Activated CD4-positive, alpha-beta memory T cell treated with anti-CD3 and anti-CD28 coated beads, Interleukin-2, amount 10 ng/mL, durations not matched to agents 7 days and 5 days (primary cell): ENCODE measurements around the gene SFTPB. TPM values are rescaled to one million over a fixed set of nuclear protein-coding genes. Genes with fewer than 3 reads are reported as not detected.
"Not testable (repeated sequence)": the region's sequence is repeated elsewhere in the genome, so short reads cannot be mapped to it uniquely, and the experiment has no call there.

Experiments used
- CTCF ChIA-PET: fragments of 350-600 bp; sonication (Branson Sonifier 250); formaldehyde crosslinking; loops from one replicate; lab custom pipeline; 2021; ENCODE audit warnings: antibody characterized with exemption, inconsistent platforms; lab: Charles Lee
- POLR2A ChIA-PET: fragments of 350-600 bp; sonication (Branson Sonifier 250); formaldehyde crosslinking; loops from one replicate; lab custom pipeline; 2021; ENCODE audit warnings: antibody characterized with exemption; lab: Charles Lee
- DNase-seq: peaks from one replicate; pipeline ENCODE4 v3.0.0-alpha.2; 2020
- H3K27ac Mint-ChIP-seq: one replicate; pipeline ENCODE4 v1.8.0; 2021; ENCODE audit warnings: mild to moderate bottlenecking, mixed read lengths
- H3K27me3 Mint-ChIP-seq: one replicate; pipeline ENCODE4 v1.8.0; 2021; ENCODE audit warnings: mixed read lengths
- H3K36me3 Mint-ChIP-seq: one replicate; pipeline ENCODE4 v1.8.0; 2021; ENCODE audit warnings: low read depth, mixed read lengths
- H3K4me1 Mint-ChIP-seq: one replicate; pipeline ENCODE4 v1.8.0; 2021; ENCODE audit warnings: mixed read lengths
- H3K4me3 Mint-ChIP-seq: one replicate; pipeline ENCODE4 v1.8.0; 2021; ENCODE audit warnings: mild to moderate bottlenecking, mixed read lengths
- H3K9me3 Mint-ChIP-seq: one replicate; pipeline ENCODE4 v1.8.0; 2021; ENCODE audit warnings: mixed read lengths
- total RNA-seq, 2 experiments: library from RNA; stranded (reverse); gene quantifications; one replicate each; pipeline ENCODE4 v1.2.3, GENCODE V29; 2021

SFTPB gene
- total RNA-seq, 2 experiments from 2014 or later = not detected

DNA sequence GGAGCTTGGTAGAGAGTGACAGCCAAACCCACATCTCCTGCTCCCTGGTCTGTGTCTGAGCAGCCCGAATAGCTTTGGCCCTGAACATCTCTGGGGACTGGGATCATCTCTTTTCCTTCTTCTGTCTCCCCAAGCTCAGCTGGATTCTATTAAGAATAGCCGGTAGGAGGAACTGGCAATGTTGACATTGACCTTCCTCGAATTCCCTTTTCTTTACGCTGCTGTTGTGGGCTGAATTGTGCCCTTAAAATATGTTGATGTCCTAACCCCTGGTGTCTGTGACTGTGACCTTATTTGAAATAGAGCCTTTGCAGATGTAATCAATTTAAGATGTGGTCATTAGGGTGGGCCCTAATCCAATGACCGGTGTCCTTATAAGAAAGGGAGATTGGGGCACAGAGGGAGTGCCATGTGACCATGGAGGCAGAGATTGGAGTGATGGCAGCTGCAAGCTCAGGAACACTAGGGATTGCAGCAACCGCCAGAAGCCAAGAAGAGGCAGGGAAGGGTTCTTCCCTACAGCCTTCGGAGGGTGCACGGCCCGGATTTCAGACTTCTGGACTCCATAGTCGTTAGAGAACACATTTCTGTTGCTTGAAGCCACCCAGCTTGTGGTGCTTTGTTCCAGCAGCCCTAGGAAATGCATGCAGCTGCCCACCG is 5.8 kb upstream of the SFTPB start:
- Mint-ChIP-seq H3K27ac (no peak overlapping the region), H3K36me3 (no peaks in the 10 kb centered on the region), H3K4me1 (peaks cover 8% of the 10 kb centered on the region), H3K27me3 (peaks cover 6% of the 10 kb centered on the region), H3K9me3 (no peaks in the 10 kb centered on the region), H3K4me3 (no peak overlapping the region)
- POLR2A ChIA-PET = interaction anchor here (0.6 kb wide), 1 partner anchor 79 kb away, joined by 3 read pairs; the partner anchor contains the start of gene RNF181
- no peak for DNase-seq
- CTCF ChIA-PET = interaction anchor here (1.0 to 2.0 kb wide), 3 partner anchors 37 to 139 kb away, joined by 3 to 5 read pairs (median 3); no protein-coding TSS in a partner anchor

DNA sequence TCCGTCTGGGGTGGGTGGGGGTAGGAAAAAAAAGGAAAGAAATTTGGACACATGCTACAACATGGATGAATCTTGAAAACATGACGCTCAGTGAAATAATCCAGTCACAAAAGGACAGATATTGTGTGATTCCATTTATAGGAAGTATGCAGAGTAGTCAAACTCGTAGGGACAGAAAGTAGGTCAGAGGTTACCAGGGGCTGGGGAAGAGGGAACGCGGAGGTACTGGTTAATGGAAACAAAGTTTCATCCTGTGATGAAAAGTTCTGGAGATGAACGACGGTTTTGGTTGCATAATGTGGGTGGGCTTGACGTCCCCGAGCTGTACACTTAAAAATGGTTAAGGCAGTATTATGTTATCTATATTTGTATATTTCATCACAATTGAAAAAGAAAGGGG is 4.5 kb upstream of the SFTPB start:
- no peak for DNase-seq
- CTCF ChIA-PET = interaction anchor here (1.4 kb wide), 1 partner anchor 13 kb away, joined by 3 read pairs; no protein-coding TSS in a partner anchor
- peaks cover 6% of the 10 kb centered on the region for H3K27me3 Mint-ChIP-seq
- H3K27ac Mint-ChIP-seq = no peak overlapping the region
- no peaks in the 10 kb centered on the region for H3K36me3 Mint-ChIP-seq
- no peak overlapping the region for H3K4me3 Mint-ChIP-seq
- no peaks in the 10 kb centered on the region for H3K9me3 Mint-ChIP-seq
- POLR2A ChIA-PET = no interaction called here
- H3K4me1 Mint-ChIP-seq = peaks cover 2% of the 10 kb centered on the region

DNA sequence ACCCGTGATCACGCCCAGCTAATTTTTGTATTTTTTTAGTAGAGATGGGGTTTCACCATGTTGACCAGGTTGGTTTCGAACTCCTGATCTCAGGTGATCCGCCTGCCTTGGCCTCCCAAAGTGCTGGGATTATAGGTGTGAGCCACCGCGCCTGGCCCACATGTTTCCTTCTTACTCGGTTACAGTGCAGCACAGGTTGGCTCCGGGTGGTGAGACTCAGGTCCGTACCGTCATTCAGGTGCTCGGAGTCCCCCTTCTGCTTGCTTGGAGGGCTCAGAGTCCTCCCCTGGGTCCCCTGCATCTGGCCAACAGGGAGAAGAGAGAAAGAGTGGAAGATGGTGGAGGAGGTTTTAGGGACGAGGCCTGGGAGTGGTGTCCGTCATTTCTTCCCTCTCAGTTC is 2.4 kb upstream of the SFTPB start:
- POLR2A ChIA-PET, H3K9me3 Mint-ChIP-seq, H3K27me3 Mint-ChIP-seq, H3K4me1 Mint-ChIP-seq, H3K27ac Mint-ChIP-seq, H3K4me3 Mint-ChIP-seq, DNase-seq, H3K36me3 Mint-ChIP-seq: not testable (repeated sequence)
- CTCF ChIA-PET = interaction anchor here (0.8 to 1.0 kb wide), 2 partner anchors 8 to 33 kb away, joined by 4 read pairs; no protein-coding TSS in a partner anchor

DNA sequence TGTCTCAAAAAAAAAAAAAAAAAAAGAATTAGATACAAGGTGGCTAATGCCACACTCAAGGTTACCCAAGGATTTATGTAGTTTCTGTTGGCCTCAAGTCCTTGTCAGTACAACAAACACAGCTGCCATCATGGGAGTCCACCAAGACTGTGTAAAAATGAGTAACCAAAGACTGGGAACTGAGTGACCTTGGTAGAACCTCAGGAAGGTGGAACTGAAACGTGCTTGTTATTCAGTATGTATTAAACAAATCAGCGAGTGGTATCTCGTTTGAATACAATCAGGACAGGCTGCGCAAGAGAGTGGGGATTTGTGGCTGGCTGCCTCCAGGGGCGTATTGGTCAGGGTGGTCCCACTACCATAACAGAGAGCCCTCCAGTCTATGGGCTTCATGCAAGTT is 1.6 kb upstream of the SFTPB start:
- H3K4me1 Mint-ChIP-seq = peaks cover 2% of the 10 kb centered on the region
- no peak overlapping the region for H3K4me3 Mint-ChIP-seq
- H3K9me3 Mint-ChIP-seq = no peaks in the 10 kb centered on the region
- no peaks in the 10 kb centered on the region for H3K36me3 Mint-ChIP-seq
- H3K27ac Mint-ChIP-seq = no peak overlapping the region
- CTCF ChIA-PET = interaction anchor here (1.0 kb wide), 1 partner anchor 32 kb away, joined by 4 read pairs; no protein-coding TSS in a partner anchor
- POLR2A ChIA-PET = no interaction called here
- peaks cover 6% of the 10 kb centered on the region for H3K27me3 Mint-ChIP-seq
- no peak for DNase-seq

DNA sequence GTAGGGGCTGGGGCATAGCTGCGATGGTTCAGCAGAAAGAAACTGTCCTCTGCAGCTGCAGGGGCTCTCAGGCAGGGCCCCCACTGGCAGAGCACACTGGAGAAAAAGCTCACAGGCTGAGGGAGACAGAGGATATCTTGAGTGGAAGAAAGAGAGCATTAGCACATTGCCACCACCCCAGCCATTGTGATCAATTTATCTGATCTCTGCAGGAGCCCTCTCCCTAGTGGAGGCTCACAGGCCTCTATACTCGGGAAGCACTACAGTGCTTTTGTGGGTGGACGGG is 801 bp upstream of the SFTPB start:
- Mint-ChIP-seq H3K27me3 (peaks cover 6% of the 10 kb centered on the region), H3K36me3 (no peaks in the 10 kb centered on the region), H3K4me1 (peaks cover 2% of the 10 kb centered on the region), H3K4me3 (no peak overlapping the region), H3K27ac (no peak overlapping the region), H3K9me3 (no peaks in the 10 kb centered on the region)
- ChIA-PET CTCF (no interaction called here), POLR2A (interaction anchor here (0.5 kb wide), 1 partner anchor 310 kb away, joined by 3 read pairs; no protein-coding TSS in a partner anchor)
- DNase-seq = no peak

DNA sequence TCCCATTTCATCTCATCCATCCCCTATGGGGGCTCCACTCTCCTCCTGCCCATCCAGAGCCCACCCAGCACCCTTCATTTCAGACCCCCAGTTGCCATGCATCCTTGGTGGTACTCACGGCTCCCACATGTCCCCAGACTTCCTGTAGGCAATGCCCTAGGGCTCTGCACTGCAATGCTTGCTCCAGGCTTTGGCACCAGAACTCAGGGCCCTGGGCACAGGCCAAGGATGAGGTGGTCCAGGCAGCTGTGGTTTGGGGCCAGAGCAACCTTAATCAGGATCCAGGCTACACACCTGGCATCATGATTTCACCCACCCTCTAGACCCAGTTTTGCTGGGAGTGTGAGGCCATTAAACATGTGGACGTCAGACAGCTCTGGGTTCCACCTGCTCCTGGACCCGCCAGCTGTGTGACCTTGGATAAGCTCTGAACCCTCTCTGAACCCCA is 414 bp downstream of the SFTPB start:
- no peak for DNase-seq
- CTCF ChIA-PET = interaction anchor here (1.7 kb wide), 1 partner anchor 30 kb away, joined by 6 read pairs; no protein-coding TSS in a partner anchor

DNA sequence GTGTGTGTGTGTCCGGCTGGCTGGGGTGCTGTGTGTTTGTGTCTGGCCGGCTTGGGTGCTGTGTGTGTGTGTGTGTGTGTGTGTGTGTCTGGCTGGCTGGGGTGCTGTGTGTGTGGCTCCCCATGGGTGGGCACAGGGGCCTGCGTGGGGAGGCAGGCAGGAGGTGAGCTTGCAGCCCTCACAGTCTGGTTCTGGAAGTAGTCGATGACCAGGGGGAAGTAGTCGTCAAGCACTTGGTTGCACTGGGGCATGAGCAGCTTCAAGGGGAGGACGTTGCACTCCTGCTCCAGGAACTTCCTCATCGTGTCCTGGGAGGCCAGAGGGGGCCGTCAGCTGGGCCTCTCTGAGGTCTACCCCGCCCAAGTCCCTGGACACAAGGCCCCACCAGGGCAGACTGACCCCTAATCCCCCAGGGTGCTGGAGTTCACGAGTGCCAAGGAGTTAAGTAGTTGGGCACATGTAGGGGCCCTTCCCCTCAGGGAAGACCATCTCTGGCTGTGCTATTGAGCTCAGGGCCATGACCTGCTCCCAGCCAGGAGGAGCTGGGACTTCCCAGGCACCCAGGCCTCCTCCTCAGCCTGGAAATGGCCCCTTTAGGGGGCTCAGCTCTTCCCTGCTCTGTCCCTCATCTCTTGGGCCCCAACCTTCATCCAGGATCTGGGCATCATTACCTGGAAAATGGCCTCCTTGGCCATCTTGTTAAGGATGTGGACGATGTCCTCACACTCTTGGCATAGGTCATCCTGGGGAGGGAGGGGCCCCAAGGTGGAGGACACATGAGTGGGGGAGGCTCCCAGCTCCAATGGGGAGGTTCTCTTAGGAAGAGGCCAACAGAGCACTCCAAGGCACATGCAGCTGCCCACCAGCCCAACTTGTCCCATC is 1.3 kb downstream of the SFTPB start:
- CTCF ChIA-PET = interaction anchor here (1.7 kb wide), 1 partner anchor 29 kb away, joined by 6 read pairs; no protein-coding TSS in a partner anchor

More for the DNA sequence above, 414 bp downstream of the SFTPB start:
- Mint-ChIP-seq H3K27me3 (peaks cover 4% of the 10 kb centered on the region), H3K27ac (no peak overlapping the region), H3K4me1 (peaks cover 2% of the 10 kb centered on the region), H3K36me3 (no peaks in the 10 kb centered on the region), H3K9me3 (no peaks in the 10 kb centered on the region), H3K4me3 (no peak overlapping the region)
- POLR2A ChIA-PET = interaction anchor here (1.3 kb wide), 1 partner anchor 38 kb away, joined by 4 read pairs; no protein-coding TSS in a partner anchor

DNA sequence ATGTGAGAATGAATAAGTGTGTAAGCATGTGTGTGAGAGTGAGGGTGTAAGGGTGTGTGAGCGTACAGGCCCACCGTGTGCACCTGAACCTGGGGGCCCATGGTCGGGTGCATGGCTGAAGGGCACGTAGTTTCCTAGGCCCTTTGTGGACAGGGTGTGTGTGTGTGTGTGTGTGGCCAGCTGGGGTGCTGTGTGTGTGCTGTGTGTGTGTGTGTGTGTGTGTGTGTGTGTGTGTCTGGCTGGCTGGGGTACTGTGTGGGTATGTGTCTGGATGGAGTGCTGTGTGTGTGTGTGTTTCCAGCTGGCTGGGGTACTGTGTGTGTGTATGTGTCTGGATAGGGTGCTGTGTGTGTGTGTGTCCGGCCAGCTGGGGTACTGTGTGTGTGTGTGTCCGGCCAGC is 2.0 kb downstream of the SFTPB start:
- POLR2A ChIA-PET = interaction anchor here (0.6 to 1.7 kb wide), 2 partner anchors 14 to 17 kb away, joined by 3 to 4 read pairs; no protein-coding TSS in a partner anchor
- no peak overlapping the region for H3K27ac Mint-ChIP-seq

More for the DNA sequence above, 1.3 kb downstream of the SFTPB start:
- Mint-ChIP-seq H3K36me3 (no peaks in the 10 kb centered on the region), H3K4me1 (peaks cover 2% of the 10 kb centered on the region), H3K27me3 (peaks cover 4% of the 10 kb centered on the region), H3K27ac (no peak overlapping the region), H3K4me3 (no peak overlapping the region), H3K9me3 (no peaks in the 10 kb centered on the region)
- DNase-seq = no peak
- POLR2A ChIA-PET = interaction anchor here (0.6 to 1.3 kb wide), 3 partner anchors 18 to 41 kb away, joined by 3 to 4 read pairs (median 3); no protein-coding TSS in a partner anchor

DNA sequence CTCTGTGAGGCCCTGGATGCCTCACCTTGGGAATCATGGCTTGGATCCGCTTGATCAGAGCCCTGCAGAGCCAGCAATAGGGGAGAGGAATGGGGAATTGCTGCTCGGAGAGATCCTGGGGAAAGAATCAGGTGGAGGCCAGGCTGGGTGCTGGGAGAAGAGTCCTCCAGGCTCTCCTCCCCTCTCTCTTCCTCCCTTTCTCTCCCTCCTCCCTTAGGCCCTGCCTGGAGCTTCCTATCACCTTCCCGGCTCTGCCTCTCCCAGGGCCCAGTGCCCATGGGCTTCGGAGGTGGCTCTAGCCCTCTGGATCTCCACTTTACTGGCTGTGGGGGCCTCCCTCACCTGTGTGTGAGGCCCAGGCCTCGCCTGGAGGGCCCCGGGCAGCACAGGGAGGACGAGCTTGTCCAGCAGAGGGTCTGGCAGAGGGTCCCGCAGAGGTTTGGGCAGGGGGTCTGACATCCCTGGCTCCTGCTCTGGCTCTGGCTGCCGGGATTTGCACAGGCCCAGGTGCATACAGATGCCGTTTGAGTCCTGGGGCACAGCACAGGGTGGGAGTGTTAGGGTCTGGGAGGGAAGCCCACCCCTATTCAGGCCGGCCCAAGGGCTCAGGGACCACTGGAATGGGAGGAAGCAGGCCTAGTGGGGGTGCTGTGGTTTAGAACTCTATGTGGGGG is 2.6 kb downstream of the SFTPB start:
- H3K4me1 Mint-ChIP-seq = no peaks in the 10 kb centered on the region
- DNase-seq = no peak
- no peak overlapping the region for H3K27ac Mint-ChIP-seq
- no peaks in the 10 kb centered on the region for H3K9me3 Mint-ChIP-seq
- H3K36me3 Mint-ChIP-seq = no peaks in the 10 kb centered on the region
- POLR2A ChIA-PET = interaction anchor here (0.6 to 1.7 kb wide), 2 partner anchors 14 to 141 kb away, joined by 3 to 4 read pairs; no protein-coding TSS in a partner anchor
- CTCF ChIA-PET = no interaction called here
- H3K4me3 Mint-ChIP-seq = no peak overlapping the region
- H3K27me3 Mint-ChIP-seq = peaks cover under 1% of the 10 kb centered on the region

More for the DNA sequence above, 2.0 kb downstream of the SFTPB start:
- Mint-ChIP-seq H3K4me3 (no peak overlapping the region), H3K27me3 (peaks cover 2% of the 10 kb centered on the region), H3K36me3 (no peaks in the 10 kb centered on the region), H3K9me3 (no peaks in the 10 kb centered on the region), H3K4me1 (no peaks in the 10 kb centered on the region)
- CTCF ChIA-PET = no interaction called here
- DNase-seq = no peak

DNA sequence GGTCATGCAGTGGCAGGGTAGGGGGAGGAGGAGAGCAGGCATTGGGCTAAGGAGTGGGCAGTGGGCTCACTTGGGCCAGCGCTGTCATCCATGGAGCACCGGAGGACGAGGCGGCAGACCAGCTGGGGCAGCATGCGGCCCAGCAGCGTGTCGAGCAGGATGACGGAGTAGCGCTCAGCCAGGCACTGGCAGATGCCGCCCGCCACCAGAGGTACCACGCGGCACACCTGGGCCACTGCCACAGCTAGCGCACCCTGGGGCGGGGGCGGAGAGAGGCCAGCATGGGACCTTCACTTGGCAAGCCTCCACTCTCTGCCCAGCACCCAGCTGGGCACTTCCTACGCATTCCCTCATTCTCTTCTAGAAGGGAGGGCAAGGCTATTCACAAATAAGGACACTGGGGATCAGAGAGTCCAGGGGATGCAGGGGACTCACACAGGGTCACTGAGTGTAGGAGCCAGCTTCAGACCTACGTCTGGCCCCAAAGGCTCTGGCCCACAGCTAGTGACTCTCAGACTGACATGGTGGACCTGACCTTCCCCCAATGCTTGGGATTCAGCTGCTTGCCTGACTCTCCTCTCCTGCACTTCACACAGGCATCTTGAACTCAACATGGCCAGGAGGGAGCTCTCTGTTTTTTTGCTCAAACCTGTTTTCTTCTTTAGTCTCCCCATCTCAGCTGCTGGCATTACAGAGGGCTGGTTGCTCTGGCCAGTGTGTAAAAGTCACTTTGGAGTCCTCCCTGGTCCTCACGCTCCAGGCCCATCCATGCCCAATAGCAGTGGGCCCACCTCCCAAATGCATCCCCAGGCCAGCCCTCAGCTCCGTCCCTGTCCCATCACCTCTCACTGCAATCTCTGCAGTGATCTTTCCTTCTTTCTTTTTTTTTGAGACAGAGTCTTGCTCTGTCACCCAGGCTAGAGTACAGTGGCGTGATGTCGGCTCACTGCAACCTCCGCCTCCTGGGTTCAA is 4.1 kb downstream of the SFTPB start:
- peaks cover 6% of the 10 kb centered on the region for H3K4me1 Mint-ChIP-seq
- H3K27me3 Mint-ChIP-seq = no peaks in the 10 kb centered on the region
- no peak overlapping the region for H3K27ac Mint-ChIP-seq
- no peak for DNase-seq
- no peaks in the 10 kb centered on the region for H3K9me3 Mint-ChIP-seq
- peaks cover 4% of the 10 kb centered on the region for H3K36me3 Mint-ChIP-seq
- ChIA-PET CTCF (interaction anchor here (0.7 kb wide), 1 partner anchor 26 kb away, joined by 3 read pairs; no protein-coding TSS in a partner anchor), POLR2A (no interaction called here)
- no peak overlapping the region for H3K4me3 Mint-ChIP-seq

DNA sequence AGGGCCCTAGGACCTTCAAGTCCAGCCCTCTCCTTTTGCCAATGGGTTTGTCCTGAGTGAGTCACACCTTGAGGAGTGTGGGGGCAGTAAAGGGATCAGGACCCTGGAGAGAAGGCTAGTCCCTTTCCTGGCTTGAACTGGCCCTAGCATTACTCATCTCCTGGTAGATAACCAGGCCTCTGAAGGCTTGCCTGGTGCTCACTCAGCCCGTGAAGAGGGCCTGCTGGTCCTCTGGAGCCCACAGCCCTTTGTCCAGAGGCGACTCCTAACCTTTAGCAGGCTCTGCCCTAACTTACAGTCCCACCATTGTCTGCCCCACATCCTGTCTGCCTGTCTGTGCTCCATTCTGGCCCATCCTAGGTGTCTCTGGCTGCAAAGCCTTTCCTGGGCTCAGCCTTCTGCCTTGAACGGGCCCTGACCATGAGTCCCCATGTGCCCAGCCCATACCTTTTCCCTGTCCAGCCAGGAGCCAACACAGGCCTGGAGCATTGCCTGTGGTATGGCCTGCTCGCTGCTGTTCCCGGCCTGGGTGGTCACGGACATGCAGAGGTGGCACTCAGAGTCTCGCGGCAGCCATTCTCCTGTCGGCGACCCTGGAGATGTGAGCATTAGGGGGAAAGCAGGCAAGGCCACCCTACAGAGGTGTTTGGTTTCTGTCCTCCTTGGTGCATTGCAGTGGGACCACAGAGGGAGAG is 5.0 kb downstream of the SFTPB start:
- Mint-ChIP-seq H3K4me3 (no peak overlapping the region), H3K36me3 (peaks cover 6% of the 10 kb centered on the region), H3K4me1 (peaks cover 8% of the 10 kb centered on the region), H3K27ac (no peak overlapping the region), H3K27me3 (no peaks in the 10 kb centered on the region), H3K9me3 (no peaks in the 10 kb centered on the region)
- DNase-seq = no peak
- ChIA-PET CTCF (no interaction called here), POLR2A (no interaction called here)
